A549 (cell line): ENCODE data around the gene XYLT1. TPM values are rescaled to one million over a fixed set of nuclear protein-coding genes. Genes with fewer than 3 reads are reported as not detected.

Source experiments
- ATAC-seq, 2 experiments: fragments of 200-7000 bp in 1 of 2; fragments of >200 bp in 1 of 2; cut with Nextera tagmentation in 1 of 2; cut with Tn5 transposase in 1 of 2; 3 replicates each; pipeline versions ENCODE4 v1.8.0 to v1.9.1; 2018 to 2020; ENCODE audit warnings: mild to moderate bottlenecking in 1 of 2, moderate library complexity in 1 of 2
- CTCF ChIA-PET: fragments of 300-600 bp; sonication (Branson Sonifier 250); formaldehyde crosslinking; extraction: SDS; loops from one replicate; lab custom pipeline; 2021; ENCODE audit warnings: antibody characterized with exemption, inconsistent platforms; lab: Yijun Ruan, JAX
- POLR2A ChIA-PET: fragments of 350-600 bp; formaldehyde crosslinking; extraction: SDS; loops from one replicate; lab custom pipeline; 2021; ENCODE audit warnings: antibody characterized with exemption, inconsistent platforms; lab: Yijun Ruan, JAX
- DNase-seq, 2 experiments: peaks; one replicate each; pipeline versions ENCODE4 v3.0.0 to v3.0.0-alpha.2; 2011 to 2016; ENCODE audit warnings: low read depth in 1 of 2, low spot score in 1 of 2
- FAIRE-seq: peaks from 2 replicates; lab custom pipeline; 2011; peaks lifted over from hg19 to GRCh38; lab: Jason Lieb, UNC
- H3K27ac ChIP-seq, 2 experiments: fragments of >200 bp; sonication (Bioruptor Twin); formaldehyde crosslinking; 3 replicates each; pipeline ENCODE4 v1.5.1; 2016 to 2017
- H3K4me1 ChIP-seq: fragments of >200 bp; sonication (Bioruptor Twin); formaldehyde crosslinking; 3 replicates; pipeline ENCODE4 v1.6.1; 2016
- H3K4me2 ChIP-seq: fragments of >200 bp; sonication (Bioruptor Twin); formaldehyde crosslinking; 3 replicates; pipeline ENCODE4 v1.6.1; 2016
- H3K4me3 ChIP-seq: fragments of >200 bp; sonication (Bioruptor Twin); formaldehyde crosslinking; 3 replicates; pipeline ENCODE4 v1.5.1; 2016
- H3K9me3 ChIP-seq: fragments of >200 bp; sonication (Bioruptor Twin); formaldehyde crosslinking; 3 replicates; pipeline ENCODE4 v1.6.1; 2016
- BHLHE40 ChIP-seq: IDR thresholded peaks from 2 replicates; pipeline ENCODE4 v1.6.1; 2012; ENCODE audit warnings: low read depth, low read length, inconsistent platforms
- CBX8 ChIP-seq: fragments of 200-600 bp; sonication (generic); IDR thresholded peaks from 2 replicates; pipeline ENCODE4 v1.6.1; 2016
- CEBPB ChIP-seq, 2 experiments: fragments of >200 bp in 1 of 2; sonication (Bioruptor Twin) in 1 of 2; formaldehyde crosslinking in 1 of 2; IDR thresholded peaks; 2 replicates each; pipeline ENCODE4 v1.6.1; 2012 to 2016
- CHD2 ChIP-seq: fragments of 150-350 bp; IDR thresholded peaks from 2 replicates; pipeline ENCODE4 v1.6.1; 2014; ENCODE audit warnings: low read length; ENCODE audit not compliant: partially characterized antibody
- EHMT2 ChIP-seq: fragments of 200-600 bp; sonication (generic); IDR thresholded peaks from 2 replicates; pipeline ENCODE4 v1.6.1; 2016; ENCODE audit warnings: antibody characterized with exemption, low read depth, mild to moderate bottlenecking, moderate library complexity
- HOXA7 ChIP-seq: fragments of 250-450 bp; sonication (Bioruptor Pico); IDR thresholded peaks from 2 replicates; pipeline ENCODE4 v1.5.0; 2020; ENCODE audit warnings: mild to moderate bottlenecking, moderate library complexity
- MYC ChIP-seq: IDR thresholded peaks from 2 replicates; pipeline ENCODE4 v1.6.1; 2012; ENCODE audit warnings: mild to moderate bottlenecking, inconsistent platforms, low read length, improper control_type of control experiment, borderline replicate concordance
- NFE2L2 ChIP-seq: fragments of 150-350 bp; conservative IDR thresholded peaks from 2 replicates; pipeline ENCODE4 v1.6.1; 2014; ENCODE audit warnings: low read length
- NPAS2 ChIP-seq: fragments of 250-450 bp; sonication (Bioruptor Pico); IDR thresholded peaks from 2 replicates; pipeline ENCODE4 v1.8.0; 2022; ENCODE audit warnings: mild to moderate bottlenecking, moderate library complexity, borderline replicate concordance
- RAD21 ChIP-seq, 2 experiments: fragments of >200 bp in 1 of 2; sonication (Bioruptor Twin) in 1 of 2; formaldehyde crosslinking in 1 of 2; IDR thresholded peaks in 1 of 2; conservative IDR thresholded peaks in 1 of 2; 2 replicates in 1 of 2; 3 replicates in 1 of 2; pipeline ENCODE4 v1.6.1; 2012 to 2018; ENCODE audit warnings: inconsistent platforms in 1 of 2
- RCOR1 ChIP-seq: fragments of 150-350 bp; IDR thresholded peaks from 2 replicates; pipeline ENCODE4 v1.6.1; 2014; ENCODE audit warnings: antibody characterized with exemption, low read length, low read depth
- RFX5 ChIP-seq: fragments of 450-650 bp; IDR thresholded peaks from 2 replicates; pipeline ENCODE4 v1.7.1; 2014; ENCODE audit warnings: antibody characterized with exemption, mild to moderate bottlenecking, moderate library complexity
- TFCP2L1 ChIP-seq: fragments of 250-450 bp; sonication (Bioruptor Pico); IDR thresholded peaks from 2 replicates; pipeline ENCODE4 v1.5.0; 2021; ENCODE audit warnings: mild to moderate bottlenecking
- TP53 ChIP-seq: fragments of 250-450 bp; sonication (Bioruptor Pico); IDR thresholded peaks from 2 replicates; pipeline ENCODE4 v1.5.0; 2021; ENCODE audit warnings: mild to moderate bottlenecking, moderate library complexity
- WGBS: methylation state at CpG from one replicate; pipeline ENCODE4 v1.1.6; 2017; ENCODE audit errors: missing lambda C conversion rate; 5-methylcytosine and 5-hydroxymethylcytosine counted together
- polyA plus RNA-seq, 4 experiments: library from polyadenylated mRNA; depleted of rRNA in 3 of 4; stranded (reverse); fragments of >200 nt; fragmentation: RNase III in 1 of 4; extraction: RNeasy Plus Mini Kit Qiagen cat#74134 plus additional on column Dnase treatment in 1 of 4; gene quantifications; 2 replicates in 3 of 4; 3 replicates in 1 of 4; pipeline ENCODE4 v1.2.3, GENCODE V29; 2011 to 2017
- TF ChIP-seq, protein P1 (sequence below): IDR thresholded peaks from 2 replicates; pipeline ENCODE4 v1.6.1; 2012
- TF ChIP-seq, protein P2 (sequence below): fragments of >200 bp; sonication (Bioruptor Twin); formaldehyde crosslinking; IDR thresholded peaks from 3 replicates; pipeline ENCODE4 v1.6.1; 2016
- TF ChIP-seq, protein P3 (sequence below): fragments of 150-350 bp; IDR thresholded peaks from 2 replicates; pipeline ENCODE4 v1.6.1; 2014; ENCODE audit warnings: low read depth, mild to moderate bottlenecking, low read length
- TF ChIP-seq, protein P4 (sequence below): fragments of 200-600 bp; sonication (generic); IDR thresholded peaks from 2 replicates; pipeline ENCODE4 v1.6.1; 2016; ENCODE audit warnings: antibody characterized with exemption, mild to moderate bottlenecking, moderate library complexity
- TF ChIP-seq, protein P5 (sequence below): fragments of 450-650 bp; IDR thresholded peaks from 2 replicates; pipeline ENCODE4 v1.6.1; 2014; ENCODE audit warnings: antibody characterized with exemption
- TF ChIP-seq, protein P6 (sequence below): fragments of >200 bp; sonication (Bioruptor Twin); formaldehyde crosslinking; IDR thresholded peaks from 3 replicates; pipeline ENCODE4 v1.5.1; 2016

XYLT1 gene
- polyA plus RNA-seq, 2 of the 4 experiments (the other 2 are of a cell fraction): 0.78 to 0.88 TPM

DNA sequence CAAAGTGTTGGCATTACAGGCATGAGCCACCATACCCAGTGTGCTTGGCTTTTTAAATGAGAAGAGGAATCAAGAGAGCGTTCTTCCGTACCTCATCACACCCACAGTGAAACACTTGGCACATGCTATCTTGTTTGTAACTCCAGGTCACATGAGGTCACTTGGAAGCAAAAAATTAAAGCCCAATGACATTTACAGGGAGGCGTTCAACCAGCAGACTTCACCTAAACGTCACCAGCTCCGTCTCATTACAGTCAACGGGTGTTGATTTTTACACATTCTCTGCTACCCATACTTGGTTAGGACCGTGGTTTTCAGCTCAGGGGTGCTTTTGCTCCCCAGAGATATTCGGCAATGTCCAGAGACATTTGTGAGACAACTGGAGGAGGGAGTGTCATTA lies 127.0 kb downstream of the XYLT1 start:
- no peak for DNase-seq
- no peaks in the 10 kb centered on the region for H3K4me1 ChIP-seq
- TF ChIP-seq RAD21 (conservative IDR thresholded peaks at IDR 0.05 in 1 of 2, IDR thresholded peaks at IDR 0.05 in 1 of 2) (no peak), NPAS2 (CRISPR knock-in tag) (no peak), RFX5 (no peak)
- TF ChIP-seq, protein P1, sequence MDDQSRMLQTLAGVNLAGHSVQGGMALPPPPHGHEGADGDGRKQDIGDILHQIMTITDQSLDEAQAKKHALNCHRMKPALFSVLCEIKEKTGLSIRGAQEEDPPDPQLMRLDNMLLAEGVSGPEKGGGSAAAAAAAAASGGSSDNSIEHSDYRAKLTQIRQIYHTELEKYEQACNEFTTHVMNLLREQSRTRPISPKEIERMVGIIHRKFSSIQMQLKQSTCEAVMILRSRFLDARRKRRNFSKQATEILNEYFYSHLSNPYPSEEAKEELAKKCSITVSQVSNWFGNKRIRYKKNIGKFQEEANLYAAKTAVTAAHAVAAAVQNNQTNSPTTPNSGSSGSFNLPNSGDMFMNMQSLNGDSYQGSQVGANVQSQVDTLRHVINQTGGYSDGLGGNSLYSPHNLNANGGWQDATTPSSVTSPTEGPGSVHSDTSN: no peak
- no peak for FAIRE-seq
- H3K27ac ChIP-seq: no peak overlapping the region
- no peak for ATAC-seq
- ChIA-PET POLR2A (no interaction called here), CTCF (no interaction called here)
- no peak overlapping the region for H3K4me3 ChIP-seq
- WGBS: 38% methylated on average over 8 of the region's 8 CpGs
- H3K4me2 ChIP-seq: no peak overlapping the region
- H3K9me3 ChIP-seq: no peaks in the 10 kb centered on the region

DNA sequence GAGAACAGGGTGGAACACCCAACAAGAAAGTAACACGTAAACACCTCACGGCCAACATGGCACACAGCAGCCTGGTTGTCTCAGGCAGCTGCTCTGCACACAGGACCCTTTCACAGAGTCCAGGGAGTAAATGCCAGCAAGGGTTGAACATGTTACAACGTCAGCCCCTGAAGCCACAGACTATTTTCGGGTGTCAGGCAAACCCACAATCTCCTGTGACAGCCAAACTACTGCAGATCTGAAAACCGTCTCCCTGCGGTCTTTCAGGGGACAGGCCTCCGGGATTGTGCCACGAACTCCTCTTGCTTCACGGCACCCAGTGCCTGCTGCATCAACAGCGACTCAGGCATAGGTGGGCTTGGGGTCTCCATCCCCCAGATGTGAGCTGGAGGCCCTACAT lies 127.7 kb downstream of the XYLT1 start:
- no peak overlapping the region for H3K4me2 ChIP-seq
- 51% methylated on average over 10 of the region's 10 CpGs for WGBS
- H3K4me1 ChIP-seq: no peaks in the 10 kb centered on the region
- POLR2A ChIA-PET: no interaction called here
- no peak overlapping the region for H3K27ac ChIP-seq
- TF ChIP-seq TFCP2L1 (no peak), CEBPB (IDR thresholded peaks at IDR 0.05) (no peak), NFE2L2 (no peak)
- TF ChIP-seq, protein P1: no peak
- TF ChIP-seq, protein P2, sequence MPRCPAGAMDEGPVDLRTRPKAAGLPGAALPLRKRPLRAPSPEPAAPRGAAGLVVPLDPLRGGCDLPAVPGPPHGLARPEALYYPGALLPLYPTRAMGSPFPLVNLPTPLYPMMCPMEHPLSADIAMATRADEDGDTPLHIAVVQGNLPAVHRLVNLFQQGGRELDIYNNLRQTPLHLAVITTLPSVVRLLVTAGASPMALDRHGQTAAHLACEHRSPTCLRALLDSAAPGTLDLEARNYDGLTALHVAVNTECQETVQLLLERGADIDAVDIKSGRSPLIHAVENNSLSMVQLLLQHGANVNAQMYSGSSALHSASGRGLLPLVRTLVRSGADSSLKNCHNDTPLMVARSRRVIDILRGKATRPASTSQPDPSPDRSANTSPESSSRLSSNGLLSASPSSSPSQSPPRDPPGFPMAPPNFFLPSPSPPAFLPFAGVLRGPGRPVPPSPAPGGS: no peak
- TF ChIP-seq, all 56 proteins: peak for 0
- CTCF ChIA-PET: no interaction called here
- H3K4me3 ChIP-seq: no peak overlapping the region
- no peaks in the 10 kb centered on the region for H3K9me3 ChIP-seq
- ATAC-seq (no peak), FAIRE-seq (no peak), DNase-seq (no peak)

DNA sequence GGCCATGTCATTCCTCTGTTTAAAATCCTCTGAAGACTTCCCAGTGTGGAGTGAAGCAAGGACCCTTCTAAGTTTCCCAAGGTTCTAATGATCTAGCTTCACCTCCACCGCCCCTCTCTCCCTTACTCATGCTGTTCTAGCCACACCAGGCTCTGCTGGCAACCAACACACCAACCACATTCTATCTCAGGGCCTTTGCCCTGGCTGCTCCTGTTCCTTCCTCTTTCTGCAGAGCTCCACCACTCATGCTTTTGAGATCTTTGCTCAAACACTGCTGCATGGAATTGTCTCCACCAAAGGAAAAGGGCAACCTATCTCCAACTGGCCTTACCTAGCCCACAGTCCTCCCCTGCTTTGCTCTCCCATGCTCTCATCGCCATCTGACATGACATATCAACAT lies 128.7 kb downstream of the XYLT1 start:
- Histone ChIP-seq H3K9me3 (no peaks in the 10 kb centered on the region), H3K27ac (no peak overlapping the region), H3K4me2 (no peak overlapping the region)
- FAIRE-seq (no peak), DNase-seq (no peak)
- POLR2A ChIA-PET: no interaction called here
- TF ChIP-seq NPAS2 (CRISPR knock-in tag) (no peak), CHD2 (no peak), MYC (no peak), RFX5 (no peak), EHMT2 (no peak), CBX8 (no peak), HOXA7 (CRISPR knock-in tag) (no peak), TP53 (no peak), CEBPB (IDR thresholded peaks at IDR 0.05) (no peak), RCOR1 (no peak), TFCP2L1 (no peak), BHLHE40 (no peak)
- TF ChIP-seq, protein P3, sequence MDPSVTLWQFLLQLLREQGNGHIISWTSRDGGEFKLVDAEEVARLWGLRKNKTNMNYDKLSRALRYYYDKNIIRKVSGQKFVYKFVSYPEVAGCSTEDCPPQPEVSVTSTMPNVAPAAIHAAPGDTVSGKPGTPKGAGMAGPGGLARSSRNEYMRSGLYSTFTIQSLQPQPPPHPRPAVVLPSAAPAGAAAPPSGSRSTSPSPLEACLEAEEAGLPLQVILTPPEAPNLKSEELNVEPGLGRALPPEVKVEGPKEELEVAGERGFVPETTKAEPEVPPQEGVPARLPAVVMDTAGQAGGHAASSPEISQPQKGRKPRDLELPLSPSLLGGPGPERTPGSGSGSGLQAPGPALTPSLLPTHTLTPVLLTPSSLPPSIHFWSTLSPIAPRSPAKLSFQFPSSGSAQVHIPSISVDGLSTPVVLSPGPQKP: no peak
- TF ChIP-seq, protein P4, sequence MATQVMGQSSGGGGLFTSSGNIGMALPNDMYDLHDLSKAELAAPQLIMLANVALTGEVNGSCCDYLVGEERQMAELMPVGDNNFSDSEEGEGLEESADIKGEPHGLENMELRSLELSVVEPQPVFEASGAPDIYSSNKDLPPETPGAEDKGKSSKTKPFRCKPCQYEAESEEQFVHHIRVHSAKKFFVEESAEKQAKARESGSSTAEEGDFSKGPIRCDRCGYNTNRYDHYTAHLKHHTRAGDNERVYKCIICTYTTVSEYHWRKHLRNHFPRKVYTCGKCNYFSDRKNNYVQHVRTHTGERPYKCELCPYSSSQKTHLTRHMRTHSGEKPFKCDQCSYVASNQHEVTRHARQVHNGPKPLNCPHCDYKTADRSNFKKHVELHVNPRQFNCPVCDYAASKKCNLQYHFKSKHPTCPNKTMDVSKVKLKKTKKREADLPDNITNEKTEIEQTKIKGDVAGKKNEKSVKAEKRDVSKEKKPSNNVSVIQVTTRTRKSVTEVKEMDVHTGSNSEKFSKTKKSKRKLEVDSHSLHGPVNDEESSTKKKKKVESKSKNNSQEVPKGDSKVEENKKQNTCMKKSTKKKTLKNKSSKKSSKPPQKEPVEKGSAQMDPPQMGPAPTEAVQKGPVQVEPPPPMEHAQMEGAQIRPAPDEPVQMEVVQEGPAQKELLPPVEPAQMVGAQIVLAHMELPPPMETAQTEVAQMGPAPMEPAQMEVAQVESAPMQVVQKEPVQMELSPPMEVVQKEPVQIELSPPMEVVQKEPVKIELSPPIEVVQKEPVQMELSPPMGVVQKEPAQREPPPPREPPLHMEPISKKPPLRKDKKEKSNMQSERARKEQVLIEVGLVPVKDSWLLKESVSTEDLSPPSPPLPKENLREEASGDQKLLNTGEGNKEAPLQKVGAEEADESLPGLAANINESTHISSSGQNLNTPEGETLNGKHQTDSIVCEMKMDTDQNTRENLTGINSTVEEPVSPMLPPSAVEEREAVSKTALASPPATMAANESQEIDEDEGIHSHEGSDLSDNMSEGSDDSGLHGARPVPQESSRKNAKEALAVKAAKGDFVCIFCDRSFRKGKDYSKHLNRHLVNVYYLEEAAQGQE: no peak
- TF ChIP-seq, protein P5, sequence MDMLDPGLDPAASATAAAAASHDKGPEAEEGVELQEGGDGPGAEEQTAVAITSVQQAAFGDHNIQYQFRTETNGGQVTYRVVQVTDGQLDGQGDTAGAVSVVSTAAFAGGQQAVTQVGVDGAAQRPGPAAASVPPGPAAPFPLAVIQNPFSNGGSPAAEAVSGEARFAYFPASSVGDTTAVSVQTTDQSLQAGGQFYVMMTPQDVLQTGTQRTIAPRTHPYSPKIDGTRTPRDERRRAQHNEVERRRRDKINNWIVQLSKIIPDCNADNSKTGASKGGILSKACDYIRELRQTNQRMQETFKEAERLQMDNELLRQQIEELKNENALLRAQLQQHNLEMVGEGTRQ: no peak
- TF ChIP-seq, protein P6, sequence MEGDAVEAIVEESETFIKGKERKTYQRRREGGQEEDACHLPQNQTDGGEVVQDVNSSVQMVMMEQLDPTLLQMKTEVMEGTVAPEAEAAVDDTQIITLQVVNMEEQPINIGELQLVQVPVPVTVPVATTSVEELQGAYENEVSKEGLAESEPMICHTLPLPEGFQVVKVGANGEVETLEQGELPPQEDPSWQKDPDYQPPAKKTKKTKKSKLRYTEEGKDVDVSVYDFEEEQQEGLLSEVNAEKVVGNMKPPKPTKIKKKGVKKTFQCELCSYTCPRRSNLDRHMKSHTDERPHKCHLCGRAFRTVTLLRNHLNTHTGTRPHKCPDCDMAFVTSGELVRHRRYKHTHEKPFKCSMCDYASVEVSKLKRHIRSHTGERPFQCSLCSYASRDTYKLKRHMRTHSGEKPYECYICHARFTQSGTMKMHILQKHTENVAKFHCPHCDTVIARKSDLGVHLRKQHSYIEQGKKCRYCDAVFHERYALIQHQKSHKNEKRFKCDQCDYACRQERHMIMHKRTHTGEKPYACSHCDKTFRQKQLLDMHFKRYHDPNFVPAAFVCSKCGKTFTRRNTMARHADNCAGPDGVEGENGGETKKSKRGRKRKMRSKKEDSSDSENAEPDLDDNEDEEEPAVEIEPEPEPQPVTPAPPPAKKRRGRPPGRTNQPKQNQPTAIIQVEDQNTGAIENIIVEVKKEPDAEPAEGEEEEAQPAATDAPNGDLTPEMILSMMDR: no peak
- TF ChIP-seq, all 56 proteins: peak for 0
- ATAC-seq: no peak
- 14% methylated on average over 2 of the region's 2 CpGs for WGBS
- CTCF ChIA-PET: no interaction called here
- Histone ChIP-seq H3K4me3 (no peak overlapping the region), H3K4me1 (no peaks in the 10 kb centered on the region)
